SU-DHL-6 (cell line): ENCODE measurements around the gene COL4A2.

Source experiments
- CTCF ChIP-seq: fragments of 200-600 bp; sonication (generic); IDR thresholded peaks from one replicate; pipeline ENCODE4 v1.5.1; 2017; ENCODE audit warnings: antibody characterized with exemption, mild to moderate bottlenecking, low read length, moderate library complexity; ENCODE audit not compliant: insufficient read depth, poor library complexity, severe bottlenecking
- EZH2phosphoT487 ChIP-seq: fragments of 200-600 bp; sonication (generic), shearing (Covaris generic); conservative IDR thresholded peaks from 2 replicates; pipeline ENCODE4 v1.6.1; 2018; ENCODE audit warnings: mild to moderate bottlenecking, antibody characterized with exemption, low read length, moderate library complexity, mixed read lengths

GRCh38 chr13:110268061-110268460 lies 39.0 kb upstream of the COL4A2 start:
- TF ChIP-seq CTCF: no peak
- TF ChIP-seq EZH2phosphoT487: no peak
